Mesenchymal stem cell (in vitro differentiated cells and primary cell): ENCODE measurements around the gene CHGA.
A peak's percentile ranks its signal among the peaks of the same experiment; 100 is the strongest.

Source experiments
- DNase-seq: peaks from one replicate; pipeline ENCODE4 v3.0.0-alpha.2; 2013
- H2AFZ ChIP-seq: one replicate; pipeline ENCODE4 v1.6.1; 2013; ENCODE audit warnings: low read depth, mild to moderate bottlenecking, control low read depth, inconsistent platforms, low read length, moderate library complexity
- H2AK5ac ChIP-seq: 2 replicates; pipeline ENCODE4 v1.6.1; 2013; ENCODE audit warnings: low read length, moderate library complexity, mild to moderate bottlenecking, inconsistent platforms; ENCODE audit not compliant: severe bottlenecking
- H2BK120ac ChIP-seq: one replicate; pipeline ENCODE4 v1.6.1; 2013; ENCODE audit warnings: low read depth, mild to moderate bottlenecking, inconsistent platforms, low read length, moderate library complexity
- H2BK12ac ChIP-seq, 2 experiments: one replicate each; pipeline ENCODE4 v1.6.1; 2013; ENCODE audit warnings: inconsistent platforms in 2 of 2, low read length in 2 of 2, mild to moderate bottlenecking in 2 of 2, moderate library complexity in 2 of 2, control low read depth in 1 of 2
- H2BK15ac ChIP-seq: one replicate; pipeline ENCODE4 v1.6.1; 2013; ENCODE audit warnings: mild to moderate bottlenecking, low read depth, inconsistent platforms; ENCODE audit not compliant: poor library complexity, severe bottlenecking
- H2BK5ac ChIP-seq: 2 replicates; pipeline ENCODE4 v1.6.1; 2013; ENCODE audit warnings: low read depth, mild to moderate bottlenecking, low read length, control low read depth, inconsistent platforms; ENCODE audit not compliant: poor library complexity, severe bottlenecking
- H3K14ac ChIP-seq, 2 experiments: one replicate each; pipeline ENCODE4 v1.6.1; 2013; ENCODE audit warnings: inconsistent platforms in 2 of 2, low read length in 2 of 2, control low read depth in 1 of 2, mild to moderate bottlenecking in 1 of 2, moderate library complexity in 1 of 2
- H3K18ac ChIP-seq, 2 experiments: one replicate each; pipeline ENCODE4 v1.6.1; 2013; ENCODE audit warnings: inconsistent platforms in 2 of 2, low read length in 2 of 2, control low read depth in 1 of 2, low read depth in 1 of 2, mild to moderate bottlenecking in 1 of 2
- H3K23ac ChIP-seq, 2 experiments: one replicate each; pipeline ENCODE4 v1.6.1; 2013; ENCODE audit warnings: inconsistent platforms in 2 of 2, low read length in 2 of 2, mild to moderate bottlenecking in 2 of 2, moderate library complexity in 2 of 2, control low read depth in 1 of 2
- H3K27ac ChIP-seq: 2 replicates; pipeline ENCODE4 v1.5.1; 2013; ENCODE audit warnings: mild to moderate bottlenecking, moderate library complexity, low read length, control low read depth, inconsistent platforms; ENCODE audit not compliant: poor library complexity, severe bottlenecking
- H3K27me3 ChIP-seq, 2 experiments: 2 replicates each; pipeline versions ENCODE4 v1.6.1 to v1.7.0; 2013; ENCODE audit warnings: low read length in 2 of 2, mild to moderate bottlenecking in 2 of 2, moderate library complexity in 2 of 2, control low read depth in 1 of 2, inconsistent platforms in 1 of 2; ENCODE audit not compliant: control insufficient read depth in 1 of 2, insufficient read depth in 1 of 2
- H3K36me3 ChIP-seq, 2 experiments: 2 replicates each; pipeline versions ENCODE4 v1.6.1 to v1.7.0; 2013; ENCODE audit warnings: low read length in 2 of 2, control low read depth in 1 of 2, inconsistent platforms in 1 of 2, low read depth in 1 of 2, mild to moderate bottlenecking in 1 of 2; ENCODE audit not compliant: insufficient read depth in 2 of 2, control insufficient read depth in 1 of 2
- H3K4ac ChIP-seq, 2 experiments: one replicate each; pipeline ENCODE4 v1.6.1; 2013; ENCODE audit warnings: inconsistent platforms in 2 of 2, low read length in 2 of 2, mild to moderate bottlenecking in 2 of 2, moderate library complexity in 2 of 2, control low read depth in 1 of 2, low read depth in 1 of 2
- H3K4me1 ChIP-seq: 2 replicates; pipeline ENCODE4 v1.6.1; 2013; ENCODE audit warnings: low read depth, low read length, control low read depth; ENCODE audit not compliant: control insufficient read depth, insufficient read depth
- H3K4me2 ChIP-seq: 2 replicates; pipeline ENCODE4 v1.6.1; 2013; ENCODE audit warnings: low read length, mild to moderate bottlenecking, inconsistent platforms; ENCODE audit not compliant: poor library complexity, severe bottlenecking
- H3K4me3 ChIP-seq, 2 experiments: 2 replicates each; pipeline versions ENCODE4 v1.5.1 to v1.7.0; 2013; ENCODE audit warnings: low read length in 2 of 2, mild to moderate bottlenecking in 2 of 2, control low read depth in 1 of 2, low read depth in 1 of 2; ENCODE audit not compliant: insufficient read depth in 1 of 2
- H3K79me1 ChIP-seq: replicated peaks from 2 replicates; pipeline ENCODE4 v1.6.1; 2013; ENCODE audit warnings: mild to moderate bottlenecking, control low read depth, low read length, inconsistent platforms; ENCODE audit not compliant: poor library complexity, severe bottlenecking
- H3K9ac ChIP-seq: 2 replicates; pipeline ENCODE4 v1.7.0; 2013; ENCODE audit warnings: mild to moderate bottlenecking, low read length, moderate library complexity
- H3K9me3 ChIP-seq: 2 replicates; pipeline ENCODE4 v1.7.0; 2013; ENCODE audit warnings: mild to moderate bottlenecking, low read length; ENCODE audit not compliant: control insufficient read depth
- H4K8ac ChIP-seq: one replicate; pipeline ENCODE4 v1.6.1; 2013; ENCODE audit warnings: inconsistent platforms, mild to moderate bottlenecking, low read length, moderate library complexity
- H4K91ac ChIP-seq: one replicate; pipeline ENCODE4 v1.6.1; 2013; ENCODE audit warnings: mild to moderate bottlenecking, low read length, inconsistent platforms
- WGBS: methylation state at CpG from one replicate; pipeline ENCODE4 v1.1.7; 2013; ENCODE audit warnings: mixed read lengths; 5-methylcytosine and 5-hydroxymethylcytosine counted together

CHGA gene

DNA sequence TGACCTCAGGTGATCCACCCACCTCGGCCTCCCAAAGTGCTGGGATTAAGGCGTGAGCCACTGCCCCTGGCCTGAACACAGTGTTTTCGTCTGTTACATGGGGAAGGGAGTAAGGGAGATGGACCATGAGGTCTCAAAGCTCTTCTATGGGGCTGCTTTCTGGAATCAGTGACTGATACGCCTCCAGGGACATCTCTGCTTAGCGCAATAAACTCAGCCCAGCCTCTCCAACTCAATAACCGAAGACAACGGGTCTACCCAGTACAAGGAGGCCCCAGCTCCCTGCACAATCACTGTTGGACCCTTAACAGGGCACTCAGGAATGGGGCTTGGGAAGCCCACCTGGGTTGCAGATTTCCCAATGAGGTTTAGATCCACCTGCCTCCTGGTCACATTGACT, 42.6 kb upstream of the CHGA start:
- H4K91ac ChIP-seq: no peak overlapping the region
- H3K27me3 ChIP-seq: peaks cover 35 to 83% of the 10 kb centered on the region in 2 experiments
- H3K79me1 ChIP-seq: no peaks in the 10 kb centered on the region
- peaks cover 6% of the 10 kb centered on the region for H3K9me3 ChIP-seq
- H2BK12ac ChIP-seq: no peak overlapping the region
- no peak overlapping the region for H2BK5ac ChIP-seq
- no peak overlapping the region for H2AK5ac ChIP-seq
- no peak overlapping the region for H2BK15ac ChIP-seq
- H2BK120ac ChIP-seq: no peak overlapping the region
- H4K8ac ChIP-seq: no peak overlapping the region
- H3K14ac ChIP-seq: no peak overlapping the region
- no peaks in the 10 kb centered on the region for H3K36me3 ChIP-seq
- no peak overlapping the region for H3K4ac ChIP-seq
- H3K4me1 ChIP-seq: peaks cover 6% of the 10 kb centered on the region
- H3K18ac ChIP-seq: no peak overlapping the region
- no peak overlapping the region for H3K23ac ChIP-seq
- H3K27ac ChIP-seq: no peak overlapping the region
- no peak overlapping the region for H3K9ac ChIP-seq
- no peak overlapping the region for H3K4me3 ChIP-seq
- 84% methylated on average over 7 of the region's 7 CpGs for WGBS
- no peak overlapping the region for H2AFZ ChIP-seq
- no peak overlapping the region for H3K4me2 ChIP-seq
- no peak for DNase-seq

DNA sequence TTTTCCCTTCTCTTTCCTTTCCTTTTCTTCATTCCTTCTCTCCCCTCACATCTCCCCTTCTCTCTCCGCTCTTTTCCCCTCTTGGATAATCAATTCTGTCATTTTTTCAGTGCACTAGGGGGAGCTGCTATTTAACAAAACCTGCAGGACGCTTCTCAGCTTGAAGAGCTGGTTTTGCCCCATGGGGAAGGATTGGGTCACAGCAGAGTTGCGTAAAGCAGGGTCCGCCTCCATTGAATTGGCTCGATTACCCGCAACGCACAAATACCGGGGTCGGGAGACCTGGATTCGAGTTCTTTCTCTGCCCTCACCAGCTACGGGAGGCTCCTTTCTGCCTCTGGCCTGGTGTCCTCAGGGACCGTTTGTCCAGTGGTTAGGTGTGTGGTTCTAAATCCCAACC, 42.1 kb upstream of the CHGA start:
- H3K9me3 ChIP-seq: peaks cover 9% of the 10 kb centered on the region
- no peak overlapping the region for H2AFZ ChIP-seq
- no peaks in the 10 kb centered on the region for H3K36me3 ChIP-seq
- no peaks in the 10 kb centered on the region for H3K79me1 ChIP-seq
- no peak overlapping the region for H3K23ac ChIP-seq
- H3K18ac ChIP-seq: no peak overlapping the region
- peaks cover 6% of the 10 kb centered on the region for H3K4me1 ChIP-seq
- no peak overlapping the region for H4K8ac ChIP-seq
- peaks cover 38 to 83% of the 10 kb centered on the region in 2 experiments for H3K27me3 ChIP-seq
- no peak overlapping the region for H3K4ac ChIP-seq
- no peak overlapping the region for H3K14ac ChIP-seq
- WGBS: 45% methylated on average over 12 of the region's 12 CpGs
- H2BK120ac ChIP-seq: no peak overlapping the region
- H2BK5ac ChIP-seq: no peak overlapping the region
- no peak overlapping the region for H3K27ac ChIP-seq
- no peak overlapping the region for H2AK5ac ChIP-seq
- no peak overlapping the region for H2BK12ac ChIP-seq
- no peak overlapping the region for H3K9ac ChIP-seq
- H3K4me3 ChIP-seq: no peak overlapping the region
- H2BK15ac ChIP-seq: no peak overlapping the region
- no peak overlapping the region for H3K4me2 ChIP-seq
- DNase-seq: no peak
- H4K91ac ChIP-seq: no peak overlapping the region

DNA sequence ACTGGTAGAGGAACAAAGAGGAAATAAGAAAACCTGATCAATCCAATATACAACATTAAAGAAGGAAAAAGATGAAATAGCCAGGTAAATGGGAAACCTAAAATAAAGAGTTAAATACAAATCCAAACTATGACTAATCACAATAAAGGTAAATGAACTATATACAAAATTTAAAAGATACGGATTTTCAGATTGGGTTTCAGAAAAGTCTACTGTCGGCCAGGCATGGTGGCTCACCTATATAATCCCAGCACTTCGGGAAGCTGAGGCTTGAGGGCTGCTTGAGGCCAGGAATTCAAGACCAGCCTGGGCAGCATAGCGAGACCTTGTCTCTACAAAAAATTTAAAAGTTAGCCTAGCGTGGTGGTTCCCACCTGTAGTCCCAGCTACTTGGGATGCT, 39.9 kb upstream of the CHGA start:
- no peak overlapping the region for H2BK120ac ChIP-seq
- H2BK15ac ChIP-seq: no peak overlapping the region
- no peaks in the 10 kb centered on the region for H3K36me3 ChIP-seq
- peaks cover 43 to 83% of the 10 kb centered on the region in 2 experiments for H3K27me3 ChIP-seq
- 76% methylated on average over 5 of the region's 5 CpGs for WGBS
- no peak for DNase-seq
- no peak overlapping the region for H2AFZ ChIP-seq
- no peak overlapping the region for H2BK12ac ChIP-seq
- H3K4me3 ChIP-seq: no peak overlapping the region
- H3K4me1 ChIP-seq: peaks cover 2% of the 10 kb centered on the region
- no peak overlapping the region for H3K9ac ChIP-seq
- H3K79me1 ChIP-seq: no peaks in the 10 kb centered on the region
- H2AK5ac ChIP-seq: no peak overlapping the region
- no peak overlapping the region for H3K18ac ChIP-seq
- peak overlapping the region; percentile 45 for H2BK5ac ChIP-seq
- no peak overlapping the region for H4K8ac ChIP-seq
- H4K91ac ChIP-seq: no peak overlapping the region
- no peak overlapping the region for H3K23ac ChIP-seq
- H3K27ac ChIP-seq: no peak overlapping the region
- H3K4ac ChIP-seq: no peak overlapping the region
- H3K4me2 ChIP-seq: no peak overlapping the region
- peaks cover 9% of the 10 kb centered on the region for H3K9me3 ChIP-seq
- H3K14ac ChIP-seq: no peak overlapping the region

DNA sequence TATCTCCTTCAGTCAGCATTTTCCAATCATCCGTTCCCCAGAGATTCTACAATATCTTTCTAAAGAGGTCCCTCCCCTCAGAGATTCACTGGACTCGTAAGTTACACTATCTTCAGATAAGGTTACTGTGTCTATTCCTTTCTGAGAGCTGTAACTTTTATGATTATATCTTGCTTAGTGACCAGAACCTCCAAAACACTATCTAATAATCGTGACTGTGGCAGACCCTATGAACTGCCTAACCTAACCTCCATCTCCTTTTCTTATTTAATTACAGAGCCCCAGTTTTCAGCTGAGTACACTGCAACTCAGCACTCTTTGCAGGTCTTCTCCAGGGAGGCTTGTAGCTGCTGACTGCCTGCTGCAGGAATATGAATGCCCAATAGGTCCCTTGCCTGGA, 38.5 kb upstream of the CHGA start:
- Histone ChIP-seq H3K18ac (no peak overlapping the region), H2AFZ (no peak overlapping the region), H2BK15ac (no peak overlapping the region), H2BK120ac (no peak overlapping the region), H3K27ac (no peak overlapping the region), H3K9me3 (peaks cover 11% of the 10 kb centered on the region), H2AK5ac (no peak overlapping the region), H3K4me2 (no peak overlapping the region), H3K27me3 (peaks cover 42 to 83% of the 10 kb centered on the region in 2 experiments), H4K91ac (no peak overlapping the region), H3K9ac (no peak overlapping the region), H3K14ac (no peak overlapping the region), H2BK12ac (no peak overlapping the region), H3K4ac (no peak overlapping the region), H3K23ac (no peak overlapping the region), H2BK5ac (no peak overlapping the region), H3K79me1 (no peaks in the 10 kb centered on the region), H4K8ac (no peak overlapping the region), H3K4me1 (no peaks in the 10 kb centered on the region), H3K4me3 (no peak overlapping the region), H3K36me3 (no peaks in the 10 kb centered on the region)
- 61% methylated on average over 3 of the region's 3 CpGs for WGBS
- no peak for DNase-seq
